Fibroblast of the aortic adventitia (primary cell): Measurements from ENCODE around the gene BUD31. TPM values are rescaled to one million over a fixed set of nuclear protein-coding genes. Genes with fewer than 3 reads are reported as not detected.

Source experiments
- DNase-seq: peaks from one replicate; pipeline ENCODE4 v3.0.0-alpha.2; 2010; ENCODE audit warnings: low read depth
- H3K4me3 ChIP-seq: 2 replicates; pipeline ENCODE4 v1.5.1; 2011; ENCODE audit warnings: low read depth, mild to moderate bottlenecking, control low read depth, low read length, moderate library complexity
- CTCF ChIP-seq: IDR thresholded peaks from 2 replicates; pipeline ENCODE4 v1.5.1; 2011; ENCODE audit warnings: mild to moderate bottlenecking, low read length, control low read depth, inconsistent platforms; ENCODE audit not compliant: insufficient read depth
- total RNA-seq: library from RNA; depleted of rRNA; stranded (reverse); fragments of >200 nt; gene quantifications from 2 replicates; pipeline ENCODE4 v1.2.3, GENCODE V29; 2012; ENCODE audit warnings: low replicate concordance

BUD31 gene
- total RNA-seq, result 137 and 171 TPM in 2 replicates

- DNase-seq, result peak; percentile 96
- H3K4me3 ChIP-seq, result peak within 1 kb of the TSS; percentile 98
- no peak for TF ChIP-seq CTCF
Measured at GRCh38 chr7:99408379-99409191, at the start of gene BUD31, which contains the start of gene PDAP1. Gene BUD31, plus strand, starts transcription at chr7:99408969. Its CDS starts 2,124 bp downstream, at chr7:99411093. Gene PDAP1, minus strand, starts transcription at chr7:99408597. Its CDS starts 49 bp downstream, at chr7:99408548.

- no peak for TF ChIP-seq CTCF
- H3K4me3 ChIP-seq, result no peak overlapping the region
- DNase-seq, result no peak
Measured at GRCh38 chr7:99359465-99360154, 49.2 kb upstream of the BUD31 start.

GRCh38 chr7:99362801-99363200, 46.0 kb upstream of the BUD31 start:
- DNase-seq, result peak; percentile 95
- TF ChIP-seq CTCF, result no peak

GRCh38 chr7:99363286-99363685, 45.5 kb upstream of the BUD31 start:
- TF ChIP-seq CTCF, result no peak
- no peak for DNase-seq
- H3K4me3 ChIP-seq, result no peak overlapping the region

More at GRCh38 chr7:99362801-99363200, 46.0 kb upstream of the BUD31 start:
- no peak overlapping the region for H3K4me3 ChIP-seq

GRCh38 chr7:99365318-99366141, 43.2 kb upstream of the BUD31 start:
- DNase-seq, result no peak
- no peak overlapping the region for H3K4me3 ChIP-seq
- peak; percentile 57 for TF ChIP-seq CTCF

GRCh38 chr7:99366646-99367045, 42.1 kb upstream of the BUD31 start:
- DNase-seq, result no peak
- TF ChIP-seq CTCF, result no peak
- H3K4me3 ChIP-seq, result no peak overlapping the region
